HEK293T (cell line): ENCODE measurements around the gene RBM4B.

Source experiments
- ARNT ChIP-seq: fragments of 450-650 bp; IDR thresholded peaks from 2 replicates; pipeline ENCODE4 v1.6.1; 2017; ENCODE audit warnings: mild to moderate bottlenecking
- BHLHE40 ChIP-seq: fragments of 450-650 bp; IDR thresholded peaks from 2 replicates; pipeline ENCODE4 v1.6.1; 2016; ENCODE audit warnings: mild to moderate bottlenecking, moderate library complexity, borderline replicate concordance
- ELF4 ChIP-seq: fragments of 450-650 bp; IDR thresholded peaks from 2 replicates; pipeline ENCODE4 v1.6.1; 2017; ENCODE audit warnings: antibody characterized with exemption
- FOXA1 ChIP-seq: fragments of 450-650 bp; IDR thresholded peaks from 2 replicates; pipeline ENCODE4 v1.6.1; 2016; ENCODE audit warnings: mild to moderate bottlenecking
- FOXK2 ChIP-seq: fragments of 450-650 bp; IDR thresholded peaks from 2 replicates; pipeline ENCODE4 v1.6.1; 2016; ENCODE audit warnings: mild to moderate bottlenecking
- FOXM1 ChIP-seq: fragments of 450-650 bp; IDR thresholded peaks from 2 replicates; pipeline ENCODE4 v1.6.1; 2017; ENCODE audit warnings: mild to moderate bottlenecking, borderline replicate concordance
- HDGF ChIP-seq: fragments of 450-650 bp; IDR thresholded peaks from 2 replicates; pipeline ENCODE4 v1.6.1; 2017; ENCODE audit warnings: antibody characterized with exemption, borderline replicate concordance
- LEF1 ChIP-seq: fragments of 450-650 bp; IDR thresholded peaks from 2 replicates; pipeline ENCODE4 v1.6.1; 2017; ENCODE audit warnings: mild to moderate bottlenecking, borderline replicate concordance
- NFRKB ChIP-seq: fragments of 450-650 bp; IDR thresholded peaks from 2 replicates; pipeline ENCODE4 v1.6.1; 2016; ENCODE audit warnings: mild to moderate bottlenecking, moderate library complexity
- SUZ12 ChIP-seq: fragments of 450-650 bp; IDR thresholded peaks from 2 replicates; pipeline ENCODE4 v1.6.1; 2016; ENCODE audit warnings: mild to moderate bottlenecking
- TARDBP ChIP-seq: fragments of 450-650 bp; IDR thresholded peaks from 2 replicates; pipeline ENCODE4 v1.6.1; 2016
- ZNF384 ChIP-seq: fragments of 450-650 bp; IDR thresholded peaks from 2 replicates; pipeline ENCODE4 v1.6.1; 2016

DNA sequence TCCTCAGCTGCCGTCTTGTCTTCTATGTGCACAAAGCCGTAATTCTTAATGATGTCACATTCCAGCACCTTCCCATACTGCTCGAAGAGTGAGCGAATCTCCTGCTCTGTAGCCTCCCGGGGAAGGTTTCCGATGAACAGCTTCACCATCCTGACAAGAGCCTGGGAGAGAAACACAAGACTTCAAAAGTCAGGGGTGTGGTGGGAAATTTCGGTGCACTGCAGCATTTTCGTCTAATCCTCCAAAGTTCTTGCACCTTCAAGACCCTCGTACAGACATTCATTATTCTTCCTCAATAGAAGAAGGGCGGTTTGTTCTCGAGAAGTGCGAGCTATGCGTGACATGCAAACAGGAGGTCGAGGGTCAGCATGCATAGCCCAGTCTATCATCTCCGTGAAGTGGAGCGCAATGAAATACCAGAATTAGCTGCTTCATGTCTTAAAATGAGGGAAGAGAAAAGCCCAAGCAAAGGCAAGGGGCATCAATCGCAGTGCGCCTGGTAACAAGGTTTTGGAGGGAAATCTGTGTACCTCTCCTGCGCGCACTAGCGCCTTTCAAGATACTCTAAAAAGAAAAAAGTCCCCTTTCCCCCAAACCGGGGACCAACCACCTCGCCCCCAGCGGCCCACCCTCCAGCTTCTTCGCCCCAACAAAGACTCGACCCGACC, 622 bp downstream of the RBM4B start:
- TF ChIP-seq NFRKB (no peak), LEF1 (no peak), FOXK2 (no peak), FOXM1 (no peak), SUZ12 (no peak), TARDBP (no peak), ELF4 (no peak), ARNT (no peak), FOXA1 (no peak), BHLHE40 (no peak), ZNF384 (no peak), HDGF (no peak)
